MV-4-11 (cell line): ENCODE measurements around the gene ARHGAP8.
A peak's percentile ranks its signal among the peaks of the same experiment; 100 is the strongest.

Source experiments
- DNase-seq: peaks from one replicate; lab custom pipeline; 2025; lab: John Stamatoyannopoulos, UW

The ARHGAP8 gene

DNA sequence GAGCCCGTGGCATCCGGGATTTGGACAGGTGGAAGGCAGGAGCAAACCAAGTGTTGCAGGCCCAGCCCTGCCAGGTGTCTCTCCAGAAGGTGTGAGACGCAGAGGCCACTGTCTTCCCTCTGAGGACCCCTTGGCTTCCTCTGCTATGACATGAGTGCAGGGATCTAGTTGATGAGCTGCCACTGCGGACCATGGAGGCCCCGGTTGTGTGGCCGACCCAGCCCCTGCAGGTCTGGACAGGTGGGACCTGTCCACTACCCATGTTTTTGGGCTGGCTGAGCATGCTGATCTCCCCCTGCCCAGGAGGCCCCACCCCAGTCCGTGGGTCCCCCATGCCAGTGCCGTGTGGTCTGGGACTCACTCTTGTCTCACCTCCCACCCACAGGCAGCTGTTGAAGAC is 27.5 kb upstream of the ARHGAP8 start:
- DNase-seq: no peak

GRCh38 chr22:44726439-44726838 is 25.9 kb upstream of the ARHGAP8 start:
- no peak for DNase-seq

GRCh38 chr22:44727148-44727547 is 25.2 kb upstream of the ARHGAP8 start:
- DNase-seq: no peak

GRCh38 chr22:44727709-44728108 is 24.7 kb upstream of the ARHGAP8 start:
- DNase-seq: no peak

DNA sequence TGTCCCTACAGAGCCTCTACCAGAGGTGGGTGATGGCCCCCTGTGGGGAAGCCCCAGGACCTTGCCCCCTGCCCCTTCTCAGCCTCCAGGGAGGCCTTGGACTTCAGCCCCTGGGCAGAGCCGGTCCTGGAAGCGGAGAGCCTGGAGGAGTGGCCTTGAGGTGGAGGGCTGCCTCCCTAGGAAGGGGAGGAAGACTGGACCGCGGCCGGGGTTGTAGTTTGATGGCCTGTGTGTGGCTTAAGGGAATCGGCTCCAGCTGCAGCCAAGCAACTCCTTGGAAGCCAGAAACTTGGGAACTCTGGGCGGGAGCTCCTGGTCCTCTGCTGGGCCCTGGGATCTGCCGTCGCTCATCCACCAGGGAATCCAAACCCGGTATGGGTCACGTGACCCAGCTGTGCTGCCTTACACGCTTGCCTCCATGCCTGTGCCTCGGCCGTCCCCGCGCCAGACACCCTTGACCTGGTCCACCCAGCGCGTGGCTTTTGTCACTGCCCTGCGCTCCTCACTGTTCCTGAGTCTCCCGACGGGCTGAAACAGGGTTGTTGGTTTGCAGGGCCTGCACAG is 23.5 kb upstream of the ARHGAP8 start:
- DNase-seq: no peak

- DNase-seq: peak; percentile 1
Observed at GRCh38 chr22:44729391-44730021, 22.9 kb upstream of the ARHGAP8 start.

- no peak for DNase-seq
Observed at GRCh38 chr22:44730022-44730393, 22.4 kb upstream of the ARHGAP8 start.

DNA sequence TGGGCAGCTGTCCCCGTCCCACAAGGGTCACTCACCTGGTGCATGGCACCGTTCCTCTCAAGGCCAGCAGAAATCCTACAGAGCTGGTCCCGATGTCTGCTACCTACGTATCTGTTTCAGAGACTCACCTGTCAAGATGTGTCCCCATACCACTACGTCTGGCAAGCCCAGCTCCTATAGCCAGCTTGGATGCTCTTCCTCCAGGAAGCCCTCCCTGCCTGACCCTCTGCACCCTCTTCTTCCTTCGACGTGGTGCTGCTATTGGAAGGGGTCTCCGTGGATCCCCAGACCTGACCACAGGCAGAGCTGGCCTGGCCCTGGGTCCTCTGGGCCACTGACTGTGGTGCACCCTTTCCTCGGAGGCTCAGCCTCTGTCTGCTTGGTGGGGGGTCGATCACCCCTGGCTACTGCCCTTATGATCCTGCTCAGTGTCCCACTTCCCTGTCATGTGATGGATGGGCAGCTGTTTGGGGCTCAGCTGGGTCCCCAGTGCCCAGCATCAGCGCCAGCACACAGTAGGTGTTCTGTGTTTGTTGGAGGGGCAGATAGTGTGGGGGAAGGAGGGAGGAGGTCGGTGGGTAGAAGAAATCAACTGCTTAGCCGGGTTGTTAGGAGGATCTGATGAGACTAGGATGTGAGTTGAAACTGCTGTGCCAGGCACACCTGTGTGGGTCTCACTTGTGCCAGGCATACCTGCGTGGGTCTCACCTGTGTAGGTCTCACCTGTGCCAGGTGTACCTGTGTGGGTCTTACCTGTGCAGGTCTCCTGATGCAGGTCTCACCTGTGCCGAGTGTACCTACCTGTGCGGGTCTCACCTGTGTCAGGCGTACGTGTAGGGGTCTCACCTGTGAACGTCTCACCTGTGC is 21.7 kb upstream of the ARHGAP8 start:
- no peak for DNase-seq

DNA sequence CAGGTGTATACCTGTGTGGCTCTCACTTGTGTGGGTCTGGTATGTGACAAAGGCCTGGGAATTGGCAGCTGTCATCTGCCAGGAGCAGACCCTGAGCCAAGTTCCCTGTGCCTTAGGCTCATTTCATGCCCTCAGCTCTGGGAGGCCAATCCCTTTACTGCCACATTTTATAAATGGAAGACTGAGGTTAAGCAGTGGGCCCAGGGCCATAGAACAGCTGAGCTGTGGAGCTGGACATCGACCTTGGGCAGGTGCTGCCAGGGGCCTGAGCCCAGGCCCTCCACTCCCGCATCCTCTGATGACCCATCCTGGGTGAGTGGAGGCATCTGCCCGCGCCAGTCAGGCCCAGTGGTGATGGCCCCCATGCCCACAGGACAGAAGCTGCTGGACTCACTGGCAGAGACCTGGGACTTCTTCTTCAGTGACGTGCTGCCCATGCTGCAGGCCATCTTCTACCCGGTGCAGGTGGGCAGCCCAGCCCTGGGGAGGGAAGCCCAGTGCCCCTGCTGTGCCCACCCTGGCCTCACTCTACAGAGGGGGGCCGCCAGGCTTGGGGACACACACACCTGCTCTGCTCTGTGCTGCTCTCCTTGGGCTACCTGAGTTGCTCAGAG is 20.9 kb upstream of the ARHGAP8 start:
- no peak for DNase-seq

- no peak for DNase-seq
Observed at GRCh38 chr22:44732017-44732561, 20.3 kb upstream of the ARHGAP8 start.

GRCh38 chr22:44732661-44733060 is 19.7 kb upstream of the ARHGAP8 start:
- DNase-seq: no peak

- DNase-seq: no peak
Observed at GRCh38 chr22:44733426-44734106, 18.8 kb upstream of the ARHGAP8 start.

GRCh38 chr22:44734278-44734677 is 18.1 kb upstream of the ARHGAP8 start:
- no peak for DNase-seq

GRCh38 chr22:44734801-44735517 is 17.4 kb upstream of the ARHGAP8 start:
- DNase-seq: no peak

DNA sequence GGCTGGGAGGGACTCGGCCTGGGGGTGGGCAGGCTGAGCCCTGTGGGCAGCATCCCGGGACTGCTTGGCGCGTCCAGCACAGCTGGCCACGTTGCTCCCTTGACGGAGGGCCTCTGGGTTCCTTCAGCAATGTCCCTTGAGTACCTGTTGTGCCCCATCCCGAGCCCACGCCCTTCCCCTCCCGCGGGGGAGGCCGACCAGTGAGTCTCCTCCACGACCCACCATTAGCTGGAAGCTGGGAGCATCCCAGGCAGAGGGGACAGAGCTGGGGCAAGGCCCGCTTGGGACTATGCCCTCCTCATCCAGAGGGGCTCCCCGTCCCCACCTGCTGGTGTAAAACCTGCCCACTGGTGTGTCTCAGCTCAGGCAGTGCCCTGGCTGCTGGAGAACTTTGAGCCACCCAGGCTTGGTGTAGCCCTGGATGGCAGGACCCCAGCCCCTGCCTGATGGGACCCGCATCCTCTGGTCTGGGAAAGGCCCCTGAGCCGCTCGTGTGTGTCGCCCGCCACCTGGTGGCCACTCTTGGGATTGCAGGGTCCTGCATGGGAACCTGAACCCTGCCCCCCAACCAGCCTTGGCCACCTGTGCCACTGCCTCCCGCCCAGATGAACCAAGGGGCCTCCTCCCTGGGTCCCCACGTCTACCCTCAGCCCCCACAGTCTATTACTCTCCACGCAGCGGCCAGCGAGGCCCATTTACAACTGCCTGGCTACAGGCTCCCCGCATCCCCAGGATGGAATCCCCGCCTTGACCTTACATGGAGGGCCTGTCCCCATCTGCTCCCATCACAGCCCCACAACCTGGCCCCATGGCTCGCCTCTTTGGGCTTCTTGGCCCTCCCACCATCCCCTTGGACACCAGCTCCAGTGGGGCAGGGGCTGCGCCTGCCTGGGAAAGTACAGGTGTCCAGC is 16.6 kb upstream of the ARHGAP8 start:
- peak; percentile 36 for DNase-seq

DNA sequence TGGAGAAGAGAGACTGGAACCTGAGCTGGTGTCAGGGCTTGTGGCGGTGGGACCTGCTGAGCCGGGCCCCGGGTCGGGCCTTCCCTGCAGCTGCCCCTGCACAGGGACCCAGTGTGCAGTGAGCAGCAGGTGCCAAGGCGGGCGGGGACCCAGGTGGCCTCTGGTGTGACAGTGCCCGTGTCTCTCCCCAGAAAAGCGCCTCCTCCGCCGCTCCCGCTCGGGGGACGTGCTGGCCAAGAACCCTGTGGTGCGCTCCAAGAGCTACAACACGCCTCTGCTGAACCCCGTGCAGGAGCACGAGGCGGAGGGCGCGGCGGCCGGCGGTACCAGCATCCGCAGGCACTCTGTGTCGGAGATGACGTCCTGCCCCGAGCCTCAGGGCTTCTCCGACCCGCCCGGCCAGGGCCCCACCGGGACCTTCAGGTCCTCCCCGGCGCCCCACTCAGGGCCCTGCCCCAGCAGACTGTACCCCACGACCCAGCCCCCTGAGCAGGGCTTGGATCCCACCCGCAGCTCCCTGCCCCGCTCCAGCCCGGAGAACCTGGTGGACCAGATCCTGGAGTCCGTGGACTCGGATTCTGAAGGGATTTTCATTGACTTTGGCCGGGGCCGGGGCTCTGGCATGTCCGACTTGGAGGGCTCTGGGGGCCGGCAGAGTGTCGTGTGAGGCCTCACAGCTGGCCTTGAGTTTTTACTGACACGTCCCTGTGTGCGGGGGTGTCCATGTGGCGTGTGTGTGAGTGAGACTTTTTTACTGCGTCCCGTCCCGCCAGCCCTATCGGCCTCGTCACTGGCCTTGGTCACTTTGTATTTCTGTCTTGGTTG is 15.6 kb upstream of the ARHGAP8 start:
- DNase-seq: no peak

GRCh38 chr22:44737406-44738346 is 14.7 kb upstream of the ARHGAP8 start:
- no peak for DNase-seq

GRCh38 chr22:44738347-44738715 is 14.0 kb upstream of the ARHGAP8 start:
- DNase-seq: no peak
